ENCODE data around the gene NEUROG3. TPM values are rescaled to one million over a fixed set of nuclear protein-coding genes. Genes with fewer than 3 reads are reported as not detected.

NEUROG3 gene
- total RNA-seq, 1 donor from 2014 or later, result not detected

- DNase-seq, result peak; percentile 71
- TF ChIP-seq CTCF (IDR thresholded peaks at IDR 0.05; ENCODE audit: partially characterized antibody, unreplicated experiment), result no peak
- H3K9me3 Mint-ChIP-seq (ENCODE audit: unreplicated experiment), result peaks cover 7% of the 10 kb centered on the region
- H3K27me3 Mint-ChIP-seq (ENCODE audit: unreplicated experiment), result peaks cover 55% of the 10 kb centered on the region
- H3K36me3 Mint-ChIP-seq (ENCODE audit: unreplicated experiment), result no peaks in the 10 kb centered on the region
- peak overlapping the region; percentile 81 for H3K4me3 Mint-ChIP-seq (ENCODE audit: unreplicated experiment)
- H3K27ac Mint-ChIP-seq (ENCODE audit: unreplicated experiment), result peak overlapping the region; percentile 39
- peaks cover 23% of the 10 kb centered on the region for H3K4me1 Mint-ChIP-seq (ENCODE audit: low read depth, unreplicated experiment)
Observed at GRCh38 chr10:69572159-69573055, 815 bp downstream of the NEUROG3 start.

GRCh38 chr10:69571618-69572158 lies 1.5 kb downstream of the NEUROG3 start:
- Mint-ChIP-seq H3K4me1 (ENCODE audit: low read depth, unreplicated experiment) (peaks cover 17% of the 10 kb centered on the region), H3K4me3 (ENCODE audit: unreplicated experiment) (peak overlapping the region; percentile 60), H3K27me3 (ENCODE audit: unreplicated experiment) (peaks cover 55% of the 10 kb centered on the region), H3K27ac (ENCODE audit: unreplicated experiment) (no peak overlapping the region), H3K36me3 (ENCODE audit: unreplicated experiment) (no peaks in the 10 kb centered on the region), H3K9me3 (ENCODE audit: unreplicated experiment) (peaks cover 7% of the 10 kb centered on the region)
- peak; percentile 28 for DNase-seq
- TF ChIP-seq CTCF (IDR thresholded peaks at IDR 0.05; ENCODE audit: partially characterized antibody, unreplicated experiment), result no peak

- DNase-seq, result no peak
- peaks cover 5% of the 10 kb centered on the region for H3K36me3 Mint-ChIP-seq (ENCODE audit: unreplicated experiment)
- H3K4me1 Mint-ChIP-seq (ENCODE audit: low read depth, unreplicated experiment), result peaks cover 15% of the 10 kb centered on the region
- TF ChIP-seq CTCF (IDR thresholded peaks at IDR 0.05; ENCODE audit: partially characterized antibody, unreplicated experiment), result no peak
- H3K27me3 Mint-ChIP-seq (ENCODE audit: unreplicated experiment), result peaks cover 63% of the 10 kb centered on the region
- H3K9me3 Mint-ChIP-seq (ENCODE audit: unreplicated experiment), result peaks cover 7% of the 10 kb centered on the region
- H3K4me3 Mint-ChIP-seq (ENCODE audit: unreplicated experiment), result no peak overlapping the region
- no peak overlapping the region for H3K27ac Mint-ChIP-seq (ENCODE audit: unreplicated experiment)
Observed at GRCh38 chr10:69570050-69570816, 3.0 kb downstream of the NEUROG3 start.

- no peak overlapping the region for H3K4me3 Mint-ChIP-seq (ENCODE audit: unreplicated experiment)
Observed at GRCh38 chr10:69569396-69569934, 3.8 kb downstream of the NEUROG3 start.

More at GRCh38 chr10:69569396-69569934, 3.8 kb downstream of the NEUROG3 start:
- Mint-ChIP-seq H3K9me3 (ENCODE audit: unreplicated experiment) (peaks cover 7% of the 10 kb centered on the region), H3K4me1 (ENCODE audit: low read depth, unreplicated experiment) (peaks cover 11% of the 10 kb centered on the region), H3K27ac (ENCODE audit: unreplicated experiment) (no peak overlapping the region), H3K36me3 (ENCODE audit: unreplicated experiment) (peaks cover 5% of the 10 kb centered on the region), H3K27me3 (ENCODE audit: unreplicated experiment) (peaks cover 58% of the 10 kb centered on the region)
- TF ChIP-seq CTCF (IDR thresholded peaks at IDR 0.05; ENCODE audit: partially characterized antibody, unreplicated experiment), result no peak
- DNase-seq, result no peak
